Astrocyte of the cerebellum (primary cell): Measurements from ENCODE around the gene BCL6B.

ENCODE experiments used
- DNase-seq: peaks from one replicate; pipeline ENCODE4 v3.0.0-alpha.2; 2011; ENCODE audit warnings: low read depth
- H3K4me3 ChIP-seq: 2 replicates; pipeline ENCODE4 v1.5.1; 2011; ENCODE audit warnings: mild to moderate bottlenecking, low read depth, low read length, moderate library complexity
- CTCF ChIP-seq: IDR thresholded peaks from 2 replicates; pipeline ENCODE4 v1.5.1; 2012; ENCODE audit warnings: low read length, low read depth, moderate library complexity, mild to moderate bottlenecking; ENCODE audit errors: missing control alignments
- in situ Hi-C: cut with HindIII; loops from 2 replicates; pipeline ENCODE4 v1.10.0; 2017; ENCODE audit warnings: low sequenced_read_pairs

The BCL6B gene

GRCh38 chr17:7027335-7027734 is 4.5 kb downstream of the BCL6B start:
- no peak overlapping the region for H3K4me3 ChIP-seq
- in situ Hi-C loops: no loop called here
- DNase-seq: no peak
- TF ChIP-seq CTCF: no peak

- no peak for DNase-seq
- in situ Hi-C loops: no loop called here
- TF ChIP-seq CTCF: no peak
- H3K4me3 ChIP-seq: no peak overlapping the region
These were observed 6.2 kb downstream of the BCL6B start for GRCh38 chr17:7029096-7029495.

GRCh38 chr17:7029659-7030058 is 6.8 kb downstream of the BCL6B start:
- H3K4me3 ChIP-seq: no peak overlapping the region
- in situ Hi-C loops: no loop called here
- no peak for TF ChIP-seq CTCF
- no peak for DNase-seq

- peak overlapping the region; percentile 64 for H3K4me3 ChIP-seq
- DNase-seq: no peak
- TF ChIP-seq CTCF: no peak
- in situ Hi-C loops: no loop called here
These were observed 12.2 kb downstream of the BCL6B start for GRCh38 chr17:7034955-7035590.

GRCh38 chr17:7035591-7036368 is 12.9 kb downstream of the BCL6B start, which contains the start of gene SLC16A13:
SLC16A13 (plus strand) TSS chr17:7036015; CDS start chr17:7036383, 368 bp downstream.
- no peak for TF ChIP-seq CTCF
- H3K4me3 ChIP-seq: peak within 1 kb of the TSS; percentile 64
- DNase-seq: peak; percentile 80
- in situ Hi-C loops: no loop called here

- in situ Hi-C loops: no loop called here
- no peak overlapping the region for H3K4me3 ChIP-seq
- no peak for TF ChIP-seq CTCF
- DNase-seq: no peak
These were observed 15.4 kb downstream of the BCL6B start for GRCh38 chr17:7038025-7038862.
